GM10248 (cell line): ENCODE data around the gene IQSEC1.
A peak's percentile ranks its signal among the peaks of the same experiment; 100 is the strongest.

ENCODE experiments used
- CTCF ChIA-PET: fragments of 300-600 bp; sonication (Branson Sonifier 250); formaldehyde crosslinking; extraction: SDS; loops from one replicate; lab custom pipeline; 2021; ENCODE audit warnings: antibody characterized with exemption; lab: Yijun Ruan, JAX
- POLR2A ChIA-PET: fragments of 350-650 bp; sonication (Branson Sonifier 250); formaldehyde crosslinking; extraction: SDS; loops from one replicate; lab custom pipeline; 2020; ENCODE audit warnings: antibody characterized with exemption; lab: Yijun Ruan, JAX
- DNase-seq: peaks from one replicate; pipeline ENCODE4 v3.0.0; 2012; ENCODE audit errors: extremely low spot score
- CTCF ChIP-seq: IDR thresholded peaks from 2 replicates; pipeline ENCODE4 v1.5.1; 2012; ENCODE audit warnings: mild to moderate bottlenecking, low read depth; ENCODE audit errors: extremely low read depth, missing control alignments, control extremely low read depth

IQSEC1 gene

GRCh38 chr3:13013151-13013561, 60.1 kb downstream of the IQSEC1 start:
- no peak for DNase-seq
- peak; percentile 17 for TF ChIP-seq CTCF
- ChIA-PET POLR2A (interaction anchor here (1.4 to 3.2 kb wide), 2 partner anchors 8 to 10 kb away, joined by 4 to 20 read pairs; no protein-coding TSS in a partner anchor), CTCF (interaction anchor here (1.0 to 5.4 kb wide), 6 partner anchors 9 to 79 kb away, joined by 3 to 34 read pairs (median 6); no protein-coding TSS in a partner anchor)

GRCh38 chr3:13012221-13012691, 61.0 kb downstream of the IQSEC1 start:
- CTCF ChIA-PET, result interaction anchor here (1.0 to 5.4 kb wide), 12 partner anchors 8 to 80 kb away, joined by 3 to 34 read pairs (median 4); no protein-coding TSS in a partner anchor
- no peak for TF ChIP-seq CTCF
- POLR2A ChIA-PET, result interaction anchor here (0.6 to 3.2 kb wide), 5 partner anchors 9 to 179 kb away, joined by 3 to 20 read pairs (median 4); no protein-coding TSS in a partner anchor
- peak; percentile 65 for DNase-seq

DNA sequence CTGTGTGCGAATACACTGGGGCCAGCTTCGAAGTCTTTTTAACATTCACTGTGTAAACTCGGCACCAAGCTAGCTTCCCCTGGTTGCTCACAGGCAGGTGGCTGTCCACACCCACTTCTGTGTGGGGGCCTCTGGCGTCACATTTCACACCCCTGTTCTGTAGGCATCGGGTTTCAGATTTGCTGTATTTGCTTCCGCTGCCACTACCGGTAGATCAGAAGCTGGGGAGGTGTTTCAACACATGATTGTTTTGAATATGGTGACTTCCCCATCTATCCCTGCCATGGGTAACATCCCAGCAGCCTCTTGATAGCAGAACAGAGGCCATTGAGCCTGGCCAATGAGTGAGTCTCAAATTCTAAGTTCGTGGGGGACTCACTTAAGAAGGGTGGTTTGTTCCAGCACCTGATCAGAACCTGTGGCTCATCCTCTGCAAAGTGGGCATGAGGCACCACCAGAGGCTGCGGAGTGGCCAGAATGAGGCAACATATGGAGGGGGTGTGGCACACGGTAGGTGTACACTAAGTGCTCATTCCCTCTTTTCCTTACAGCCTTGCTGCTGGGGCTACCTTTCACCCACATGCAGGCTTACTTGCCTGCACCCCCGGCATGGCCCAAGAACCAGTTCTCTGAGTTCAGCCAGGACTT, 61.5 kb downstream of the IQSEC1 start:
- POLR2A ChIA-PET, result interaction anchor here (1.0 to 3.2 kb wide), 5 partner anchors 9 to 179 kb away, joined by 3 to 20 read pairs (median 3); no protein-coding TSS in a partner anchor
- CTCF ChIA-PET, result interaction anchor here (1.0 to 5.4 kb wide), 12 partner anchors 8 to 80 kb away, joined by 3 to 34 read pairs (median 4); no protein-coding TSS in a partner anchor
- peak; percentile 88 for DNase-seq
- no peak for TF ChIP-seq CTCF

DNA sequence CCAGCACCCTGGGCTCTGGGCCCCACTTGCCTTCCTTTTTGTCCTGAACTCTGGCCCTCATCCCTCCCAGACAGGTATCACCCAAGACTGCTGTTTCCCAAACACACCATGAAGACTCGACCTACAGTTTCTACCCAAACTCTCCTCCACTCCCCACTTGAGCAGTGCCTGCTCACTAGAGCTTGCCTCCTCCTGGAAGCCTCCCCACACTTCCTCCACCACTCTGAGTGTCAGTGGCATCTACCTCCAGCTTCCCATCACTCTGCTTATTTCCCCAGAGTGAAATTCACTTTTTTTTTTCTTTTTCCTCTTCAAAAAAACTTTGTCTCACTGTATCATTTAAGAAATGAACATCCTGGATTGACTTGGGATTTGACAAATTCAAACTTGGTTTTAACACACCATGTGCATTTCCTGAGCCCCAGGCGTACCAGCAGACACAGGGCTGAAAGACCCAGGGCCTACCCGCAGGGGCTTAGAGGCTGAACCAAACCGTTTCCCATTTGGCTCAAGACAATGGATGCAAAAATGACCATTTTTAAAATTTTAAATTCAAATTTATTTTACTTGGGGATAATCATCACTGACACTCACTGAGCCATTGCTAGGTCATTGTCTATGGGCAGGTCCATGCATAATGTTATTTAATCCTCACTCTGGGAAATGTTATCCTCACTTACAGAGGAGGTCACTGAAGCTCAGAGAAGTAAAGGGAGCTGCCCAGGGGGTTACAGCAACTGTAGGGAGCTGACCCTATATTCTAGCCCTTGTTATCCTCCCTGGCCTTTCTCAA, 62.3 kb downstream of the IQSEC1 start:
- ChIA-PET POLR2A (interaction anchor here (1.0 to 3.2 kb wide), 2 partner anchors 12 to 16 kb away, joined by 3 to 20 read pairs; no protein-coding TSS in a partner anchor), CTCF (interaction anchor here (0.9 to 5.4 kb wide), 10 partner anchors 9 to 81 kb away, joined by 3 to 34 read pairs (median 3); no protein-coding TSS in a partner anchor)
- DNase-seq, result no peak
- TF ChIP-seq CTCF, result no peak

DNA sequence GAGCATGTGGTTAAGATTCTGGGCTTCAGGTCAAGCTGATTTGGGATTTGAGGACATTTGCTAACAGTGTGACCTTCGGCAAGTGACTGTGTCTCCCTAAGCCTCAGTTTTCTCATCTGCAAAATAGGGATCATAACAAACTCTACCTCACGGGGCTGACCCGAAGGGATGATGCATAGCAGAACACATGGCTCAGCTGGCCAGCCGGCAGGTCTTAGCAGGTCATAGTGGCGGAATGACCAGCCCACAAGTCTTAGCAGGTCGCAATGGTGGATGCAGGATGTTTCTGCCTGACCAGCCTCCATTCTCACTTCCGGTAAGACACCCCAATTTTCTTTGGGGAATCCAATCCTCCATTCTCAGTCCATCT, 63.3 kb downstream of the IQSEC1 start:
- CTCF ChIA-PET, result interaction anchor here (1.1 to 5.4 kb wide), 6 partner anchors 10 to 71 kb away, joined by 3 to 34 read pairs (median 13); no protein-coding TSS in a partner anchor

More for the DNA sequence above, 63.3 kb downstream of the IQSEC1 start:
- TF ChIP-seq CTCF, result no peak
- POLR2A ChIA-PET, result no interaction called here
- DNase-seq, result no peak
